ENCODE data around the gene IL22RA2. TPM values are rescaled to one million over a fixed set of nuclear protein-coding genes. Genes with fewer than 3 reads are reported as not detected.

IL22RA2 gene
- total RNA-seq (under 1 TPM in 1 of 9 donors, not detected in 8; 0.21 TPM), polyA plus RNA-seq (under 1 TPM in 1 of 2 donors, not detected in 1; 0.03 TPM)
- long read RNA-seq, donor 1 = 0 reads
- long read RNA-seq, donor 2 = 0 reads
- long read RNA-seq, donor 3 = 0 reads

GRCh38 chr6:137173501-137173900, at the start of gene IL22RA2:
Gene IL22RA2 (minus strand): TSS chr6:137173644. CDS start chr6:137161749, 11,895 bp downstream.
- peak within 1 kb of the TSS in 1 of 12 donors; percentile 34 for H3K27ac ChIP-seq
- H3K4me1 ChIP-seq = peaks cover 0 to 16% (median 5%) of the 10 kb centered on the region in 12 donors
- H3K4me3 ChIP-seq = no peak within 1 kb of the TSS
- DNase-seq (no peak), ATAC-seq (no peak)
- no peaks in the 10 kb centered on the region for H3K27me3 ChIP-seq
- H3K36me3 ChIP-seq = no peaks in the 10 kb centered on the region
- TF ChIP-seq CTCF (IDR thresholded peaks at IDR 0.05) (no peak), POLR2A (IDR thresholded peaks at IDR 0.05) (no peak)
- no peaks in the 10 kb centered on the region for H3K9me3 ChIP-seq
- intact Hi-C loops (cut with DNase I) = no loop called here
- 91 to 94% (median 93%) methylated on average over 4 of the region's 4 CpGs for WGBS, 4 donors

- Histone ChIP-seq H3K4me3 (peak overlapping the region in 1 of 12 donors; percentile 4), H3K27me3 (no peaks in the 10 kb centered on the region), H3K9me3 (no peaks in the 10 kb centered on the region), H3K4me1 (peaks cover 11 to 87% (median 38%) of the 10 kb centered on the region in 12 donors), H3K27ac (peak overlapping the region; percentile 48 to 100 (median 77)), H3K36me3 (no peaks in the 10 kb centered on the region)
- ATAC-seq (peak in 1 of 4 donors; percentile 13), DNase-seq (no peak)
- 41 to 58% (median 45%) methylated on average over 3 of the region's 3 CpGs for WGBS, 4 donors
- intact Hi-C loops (cut with DNase I) = no loop called here
- TF ChIP-seq POLR2A (IDR thresholded peaks at IDR 0.05) (peak in 1 of 2 donors; percentile 48), CTCF (IDR thresholded peaks at IDR 0.05) (no peak)
These were observed 48.9 kb upstream of the IL22RA2 start for GRCh38 chr6:137222381-137222780.

- peaks cover 11 to 87% (median 52%) of the 10 kb centered on the region in 12 donors for H3K4me1 ChIP-seq
- no peak for TF ChIP-seq CTCF (IDR thresholded peaks at IDR 0.05)
- TF ChIP-seq POLR2A (IDR thresholded peaks at IDR 0.05) = no peak
These were observed 46.3 kb upstream of the IL22RA2 start for GRCh38 chr6:137219664-137220252.

GRCh38 chr6:137218917-137219663, 45.6 kb upstream of the IL22RA2 start, which contains the start of gene IFNGR1:
Gene IFNGR1 (minus strand): TSS chr6:137219385. CDS start chr6:137219327, 58 bp downstream.
- no peaks in the 10 kb centered on the region for H3K9me3 ChIP-seq
- intact Hi-C loops (cut with DNase I) = loop anchor here in 5 of 10 donors (1.0 to 10.0 kb wide), 5 partner anchors 16 to 122 kb away; no protein-coding TSS in a partner anchor
- no peak for TF ChIP-seq CTCF (IDR thresholded peaks at IDR 0.05)
- peak; percentile 89 to 98 for TF ChIP-seq POLR2A (IDR thresholded peaks at IDR 0.05)
- H3K4me3 ChIP-seq = peak within 1 kb of the TSS; percentile 73 to 98 (median 84)
- H3K36me3 ChIP-seq = peaks cover 0 to 7% (median 0%) of the 10 kb centered on the region in 9 donors
- DNase-seq = peak; percentile 98 to 99 (median 99)
- peak; percentile 92 to 97 (median 96) for ATAC-seq
- H3K27me3 ChIP-seq = no peaks in the 10 kb centered on the region
- H3K27ac ChIP-seq = peak within 1 kb of the TSS; percentile 96 to 100 (median 99)
- peaks cover 11 to 87% (median 58%) of the 10 kb centered on the region in 12 donors for H3K4me1 ChIP-seq
- 0 to 1% (median 1%) methylated on average over 28 to 64 of the region's 64 CpGs for WGBS, 4 donors

More at GRCh38 chr6:137219664-137220252, 46.3 kb upstream of the IL22RA2 start:
- Histone ChIP-seq H3K9me3 (no peaks in the 10 kb centered on the region), H3K36me3 (peaks cover 0 to 7% (median 0%) of the 10 kb centered on the region in 9 donors), H3K4me3 (peak overlapping the region; percentile 73 to 98 (median 84)), H3K27ac (peak overlapping the region; percentile 96 to 100 (median 99)), H3K27me3 (no peaks in the 10 kb centered on the region)
- WGBS, 4 donors = 66 to 69% (median 68%) methylated on average over 6 of the region's 6 CpGs
- intact Hi-C loops (cut with DNase I) = loop anchor here in 5 of 10 donors (2.0 to 10.0 kb wide), 4 partner anchors 15 to 122 kb away; no protein-coding TSS in a partner anchor
- ATAC-seq = no peak
- DNase-seq = no peak
